GM23248 (cell line): ENCODE data around the gene ZSWIM4.

Experiments
- EZH2 ChIP-seq: fragments of 200-600 bp; sonication (generic); IDR thresholded peaks from 2 replicates; pipeline ENCODE4 v1.6.1; 2018; ENCODE audit warnings: antibody characterized with exemption, mild to moderate bottlenecking; ENCODE audit not compliant: insufficient read depth, poor library complexity, severe bottlenecking
- EZH2phosphoT487 ChIP-seq: fragments of 200-600 bp; sonication (generic); IDR thresholded peaks from 2 replicates; pipeline ENCODE4 v1.6.1; 2018; ENCODE audit warnings: antibody characterized with exemption, moderate library complexity, mild to moderate bottlenecking, low read depth; ENCODE audit not compliant: insufficient read depth

DNA sequence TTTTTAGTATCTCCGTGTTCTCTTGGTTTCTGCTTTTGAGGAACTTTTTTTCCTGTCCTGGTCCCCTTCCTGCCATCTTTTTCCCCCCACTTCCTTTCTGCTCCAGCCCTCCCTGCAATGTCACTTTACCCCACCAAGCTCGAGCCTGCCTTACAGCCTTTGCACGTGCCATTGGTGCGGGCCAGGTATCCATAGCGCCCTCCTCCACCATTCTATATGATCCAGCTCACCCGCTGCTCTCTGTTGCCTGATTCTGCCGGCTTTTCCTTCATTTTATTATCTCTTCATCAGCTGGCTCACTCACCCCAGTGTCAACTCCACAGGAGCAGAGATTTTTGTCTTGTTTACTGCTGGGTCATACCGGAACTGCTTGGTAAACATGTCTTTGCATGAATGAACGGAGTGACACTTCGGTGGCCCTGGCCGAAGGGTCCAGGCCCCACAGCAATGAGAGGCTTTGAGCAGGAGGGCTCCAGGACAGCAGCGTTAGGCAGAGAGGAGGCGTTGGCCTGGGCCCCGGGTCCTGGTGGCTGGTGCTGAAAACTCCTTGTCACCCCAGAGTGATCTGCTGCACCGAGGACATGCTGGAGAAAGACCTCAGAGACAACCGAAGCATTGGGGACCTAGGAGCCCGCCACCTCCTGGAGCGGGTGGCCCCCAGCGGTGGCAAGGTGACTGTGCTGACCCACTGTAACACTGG lies 29.7 kb upstream of the ZSWIM4 start:
- no peak for TF ChIP-seq EZH2
- no peak for TF ChIP-seq EZH2phosphoT487
